GM12874 (cell line): ENCODE measurements around the gene GLI2.
A peak's percentile ranks its signal among the peaks of the same experiment; 100 is the strongest.

Experiments used
- CTCF ChIP-seq: IDR thresholded peaks from 2 replicates; pipeline ENCODE4 v1.5.1; 2011; ENCODE audit warnings: low read depth, mild to moderate bottlenecking, control low read depth, low read length, moderate library complexity; ENCODE audit not compliant: insufficient read depth

The GLI2 gene

GRCh38 chr2:120735746-120736170 is at the start of gene GLI2:
Gene GLI2, plus strand, starts transcription at chr2:120735868. Its CDS starts 61,453 bp downstream, at chr2:120797321.
- TF ChIP-seq CTCF, result peak; percentile 59

- TF ChIP-seq CTCF, result no peak
Measured at GRCh38 chr2:120685974-120686297, 49.7 kb upstream of the GLI2 start.

GRCh38 chr2:120686511-120687168 is 49.0 kb upstream of the GLI2 start:
- peak; percentile 53; the same call in 1 of the 2 replicates for TF ChIP-seq CTCF

GRCh38 chr2:120687210-120687609 is 48.5 kb upstream of the GLI2 start:
- TF ChIP-seq CTCF, result no peak

GRCh38 chr2:120690521-120690920 is 45.1 kb upstream of the GLI2 start:
- no peak for TF ChIP-seq CTCF

GRCh38 chr2:120691410-120691809 is 44.3 kb upstream of the GLI2 start:
- no peak for TF ChIP-seq CTCF

- no peak for TF ChIP-seq CTCF
Measured at GRCh38 chr2:120692691-120693090, 43.0 kb upstream of the GLI2 start.
